Activated CD8-positive, alpha-beta memory T cell treated with anti-CD3 and anti-CD28 coated beads, Interleukin-2, amount 50 U/mL, for 24 hours (primary cell): Measurements from ENCODE around the gene ECT2.
"Not testable (repeated sequence)": the region's sequence is repeated elsewhere in the genome, so short reads cannot be mapped to it uniquely, and the experiment has no call there.

Experiments
- DNase-seq: peaks from one replicate; pipeline ENCODE4 v3.0.0-alpha.2; 2020; ENCODE audit errors: extremely low read depth

ECT2 gene

DNA sequence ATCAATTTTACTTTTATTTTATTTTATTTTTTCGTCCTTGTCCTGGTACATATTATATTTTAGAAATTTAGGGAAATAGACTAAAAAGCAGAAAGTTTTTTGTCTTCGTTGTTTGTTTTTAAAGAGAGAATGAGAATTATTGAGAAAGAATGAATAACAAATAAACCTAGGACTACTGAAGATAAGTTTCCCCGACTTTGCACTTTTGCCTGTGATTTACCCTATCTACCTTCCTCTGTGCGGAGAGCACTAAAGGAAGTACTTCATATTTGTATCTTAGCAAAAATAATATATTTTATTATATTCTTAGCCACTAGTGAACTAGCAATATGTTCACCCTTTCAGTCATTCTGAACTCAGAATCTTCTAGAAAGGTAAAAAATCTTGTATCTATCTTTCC, 60.6 kb downstream of the ECT2 start:
- DNase-seq: no peak

DNA sequence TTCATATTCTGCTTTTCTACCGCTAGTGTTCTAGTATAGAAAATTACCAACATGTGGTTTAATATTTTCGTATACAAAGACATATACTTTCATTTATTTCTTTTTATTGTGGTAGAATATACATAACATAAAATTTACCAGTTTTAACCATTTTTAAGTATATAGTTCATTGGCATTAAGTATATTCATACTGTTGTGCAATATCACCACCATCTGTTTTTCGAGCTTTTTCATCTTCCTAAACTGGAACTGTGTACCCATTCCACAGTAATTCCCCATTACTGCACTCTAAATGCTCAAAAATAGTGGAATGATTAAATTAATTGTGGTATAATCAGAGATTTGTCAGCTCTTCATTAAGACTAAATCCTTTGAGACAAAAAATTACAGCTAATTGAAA, 62.9 kb downstream of the ECT2 start:
- no peak for DNase-seq

DNA sequence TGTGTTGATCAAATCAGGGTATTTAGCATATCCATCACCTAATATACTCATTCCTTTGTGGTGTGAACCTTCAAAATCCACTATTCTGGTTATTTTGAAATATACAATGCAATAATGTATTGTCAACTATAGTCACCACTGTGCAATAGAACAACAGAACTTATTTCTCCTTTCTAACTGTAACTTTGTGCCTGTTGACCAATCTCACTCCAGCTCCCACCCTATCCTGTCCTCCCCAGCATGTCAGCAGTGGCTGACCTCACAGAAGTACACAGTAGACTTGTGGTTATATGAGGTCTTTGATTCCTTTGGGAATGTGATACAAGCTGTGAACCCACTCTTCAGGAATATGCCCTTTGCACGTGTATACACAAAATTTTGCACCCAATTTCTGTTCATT, 64.2 kb downstream of the ECT2 start:
- no peak for DNase-seq

DNA sequence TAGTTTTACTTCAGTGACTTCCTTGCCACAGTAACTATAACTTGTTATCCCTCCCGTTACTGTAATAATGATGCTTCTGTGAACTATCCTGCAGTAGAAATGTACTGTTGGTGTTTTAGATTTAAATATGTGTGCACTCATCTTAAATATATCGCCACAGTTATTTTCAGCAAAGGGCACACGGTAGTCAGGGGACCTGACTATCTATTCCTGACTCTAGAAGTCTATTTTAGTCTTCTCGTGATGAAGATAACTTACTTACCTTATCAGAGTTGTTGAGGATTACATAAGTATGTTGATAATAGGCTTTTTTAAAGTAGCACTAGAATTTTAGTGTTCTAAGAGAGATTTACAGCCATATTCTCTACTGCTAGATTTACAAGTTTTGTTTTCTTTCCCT, 65.3 kb downstream of the ECT2 start:
- DNase-seq: no peak

DNA sequence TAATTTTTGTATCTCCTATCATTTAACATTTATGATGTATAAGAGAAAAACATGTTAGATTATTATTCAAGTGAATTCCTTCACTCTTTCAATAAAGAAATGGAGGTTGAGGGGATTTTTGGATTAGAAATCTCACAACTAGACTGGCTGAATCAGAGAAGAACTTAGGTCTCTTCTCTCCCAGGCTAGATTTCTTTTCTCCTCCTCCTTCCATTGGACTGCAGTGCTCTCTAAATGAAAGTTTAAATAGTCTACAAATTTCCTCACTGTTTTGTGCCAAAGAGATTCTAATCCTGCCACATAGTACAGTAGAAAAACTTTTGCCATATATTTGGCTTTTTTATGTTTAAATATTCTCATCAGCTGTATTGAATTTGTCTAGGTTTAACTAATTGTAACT, 65.8 kb downstream of the ECT2 start:
- no peak for DNase-seq

DNA sequence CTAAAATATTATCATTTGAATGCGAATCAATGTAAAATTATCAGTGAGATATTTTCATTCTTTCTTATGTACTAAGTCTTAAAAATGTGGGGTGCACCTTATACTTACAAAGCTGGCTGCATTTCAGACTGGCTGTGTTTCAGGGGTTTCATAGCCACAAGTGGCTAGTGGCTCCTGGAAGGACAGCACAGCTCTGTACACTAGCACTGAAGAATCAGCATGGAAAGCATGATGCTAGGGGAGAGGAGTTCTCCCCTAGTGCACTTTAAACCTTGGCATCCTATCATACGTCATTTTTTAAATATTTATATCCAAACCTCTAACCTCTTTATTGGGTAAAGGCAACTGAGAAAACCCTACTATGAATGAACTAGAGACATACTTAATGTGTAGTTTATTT, 66.4 kb downstream of the ECT2 start:
- no peak for DNase-seq

DNA sequence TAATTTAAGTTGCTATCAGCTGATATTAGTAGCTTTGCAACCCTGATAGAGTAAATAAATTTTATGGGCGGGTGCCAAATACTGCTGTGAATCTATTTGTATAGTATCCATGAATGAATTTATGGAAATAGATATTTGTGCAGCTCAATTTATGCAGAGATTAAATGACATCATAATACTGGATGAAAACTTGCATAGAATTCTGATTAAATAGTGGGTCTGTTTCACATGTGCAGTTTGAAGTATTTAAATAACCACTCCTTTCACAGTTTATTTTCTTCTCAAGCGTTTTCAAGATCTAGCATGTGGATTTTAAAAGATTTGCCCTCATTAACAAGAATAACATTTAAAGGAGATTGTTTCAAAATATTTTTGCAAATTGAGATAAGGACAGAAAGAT, 70.0 kb downstream of the ECT2 start:
- DNase-seq: no peak

DNA sequence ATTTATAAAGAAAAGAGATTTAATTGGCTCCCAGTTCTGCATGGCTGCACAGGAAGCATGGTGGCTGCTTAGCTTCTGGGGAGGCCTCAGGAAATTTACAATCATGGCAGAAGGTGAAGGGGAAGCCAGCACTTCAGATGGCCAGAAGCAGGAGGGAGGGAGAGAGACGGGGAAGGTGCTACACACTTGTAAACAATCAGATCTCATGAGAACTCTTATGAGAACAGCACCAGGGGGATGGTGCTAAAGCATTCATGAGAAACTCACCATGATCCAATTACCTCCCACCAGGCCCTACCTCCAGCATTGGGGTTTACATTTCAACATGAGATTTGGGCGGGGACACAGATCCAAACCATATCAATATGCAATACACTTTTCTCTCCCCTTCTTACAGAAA, 73.7 kb downstream of the ECT2 start:
- no peak for DNase-seq

DNA sequence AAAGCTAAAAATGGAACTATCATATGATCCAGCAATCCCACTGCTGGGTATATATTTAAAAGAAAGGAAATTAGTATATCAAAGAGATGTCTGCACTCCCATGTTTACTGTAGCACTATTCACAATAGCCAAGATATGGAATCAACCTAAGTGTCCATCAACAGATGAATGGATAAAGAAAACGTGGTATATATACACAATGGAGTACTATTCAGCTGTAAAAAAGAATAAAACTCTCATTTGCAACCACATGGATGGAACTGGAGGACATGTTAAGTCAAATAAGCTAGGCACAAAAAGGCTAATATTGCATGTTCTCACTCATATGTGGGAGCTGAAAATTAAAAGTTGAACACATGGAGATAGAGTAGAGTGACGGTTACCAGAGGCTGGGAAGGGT, 76.7 kb downstream of the ECT2 start:
- DNase-seq: not testable (repeated sequence)

DNA sequence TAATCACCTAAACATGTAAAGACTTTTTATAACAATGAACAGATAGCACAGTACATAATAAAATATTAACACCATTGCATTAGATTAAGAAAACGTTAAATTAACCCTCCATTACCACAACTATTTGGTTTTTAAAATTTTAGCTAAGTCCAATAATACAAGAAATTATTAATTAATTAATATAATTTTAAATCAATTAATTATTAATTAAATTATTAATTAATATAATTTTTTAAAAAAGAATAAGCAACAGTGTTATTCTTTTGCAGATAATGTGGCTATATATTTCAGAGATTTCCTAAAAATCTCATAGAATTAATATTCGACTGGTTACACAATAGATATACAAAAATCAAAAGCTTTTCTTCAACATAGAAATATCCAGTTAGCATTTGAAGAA, 82.5 kb downstream of the ECT2 start:
- no peak for DNase-seq

DNA sequence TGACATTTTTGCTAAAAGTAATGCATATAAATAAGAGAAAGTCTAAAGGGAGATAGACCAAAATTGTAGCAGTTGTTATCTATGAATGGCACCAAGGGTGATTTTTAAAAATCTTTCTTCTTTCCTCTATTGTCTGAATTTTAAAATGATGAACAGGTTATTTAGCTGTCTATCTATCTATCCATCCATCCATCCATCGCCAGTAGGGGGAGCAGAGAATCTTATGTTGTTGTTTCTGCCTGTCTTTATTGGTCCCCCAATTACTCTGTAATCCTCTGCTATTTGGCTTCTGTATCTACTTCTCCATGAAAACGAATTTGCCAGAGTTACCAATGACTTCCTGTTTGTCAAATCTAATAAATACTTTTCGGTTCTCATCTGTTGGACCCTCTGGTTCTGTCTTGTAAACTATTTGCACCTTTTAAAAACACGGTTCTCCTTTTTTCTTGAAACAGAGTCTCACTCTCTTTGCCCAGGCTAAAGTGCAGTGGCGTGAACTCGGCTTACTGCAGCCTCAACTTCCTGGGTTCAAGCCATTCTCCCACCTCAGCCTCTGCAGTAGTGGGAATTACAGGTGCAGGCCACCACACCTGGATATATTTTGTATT, 86.0 kb downstream of the ECT2 start:
- no peak for DNase-seq

DNA sequence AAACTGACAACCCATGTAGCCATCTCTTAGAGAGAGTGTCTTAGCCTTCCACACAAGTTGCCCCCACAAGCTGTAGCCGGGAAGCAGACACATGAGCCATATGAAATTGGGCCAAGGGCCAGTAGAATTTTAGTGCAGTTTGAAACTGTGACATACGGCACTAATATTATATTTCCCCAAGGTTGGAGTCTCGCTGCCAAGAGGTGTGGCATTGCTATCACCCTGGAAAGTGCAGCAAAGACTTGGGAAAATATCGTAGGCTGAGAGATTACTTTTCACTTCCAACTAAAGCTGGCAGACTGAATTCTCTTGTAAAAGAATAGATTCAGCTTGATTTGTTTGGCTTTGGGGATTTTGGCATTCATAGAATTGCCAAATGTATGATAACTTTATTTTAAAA, 89.2 kb downstream of the ECT2 start:
- DNase-seq: no peak

DNA sequence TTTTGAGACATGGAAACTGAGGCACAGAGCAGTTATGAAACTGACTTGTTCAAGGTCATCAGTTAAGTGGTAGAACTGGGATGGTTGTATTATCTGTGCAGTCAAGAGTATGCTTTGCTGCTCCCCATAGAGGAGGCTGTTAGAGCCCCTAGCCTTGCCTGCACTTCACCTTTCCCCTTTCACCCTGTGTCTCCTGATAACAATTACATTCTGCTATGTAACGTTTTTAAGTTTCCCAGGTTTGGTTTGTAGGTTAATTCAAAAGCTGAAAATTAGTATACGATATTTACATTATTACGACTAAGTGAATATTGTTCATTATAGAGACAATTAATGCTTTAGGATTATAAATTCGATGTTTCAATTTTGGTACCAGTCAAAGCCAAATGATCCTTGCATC, 89.9 kb downstream of the ECT2 start:
- no peak for DNase-seq

DNA sequence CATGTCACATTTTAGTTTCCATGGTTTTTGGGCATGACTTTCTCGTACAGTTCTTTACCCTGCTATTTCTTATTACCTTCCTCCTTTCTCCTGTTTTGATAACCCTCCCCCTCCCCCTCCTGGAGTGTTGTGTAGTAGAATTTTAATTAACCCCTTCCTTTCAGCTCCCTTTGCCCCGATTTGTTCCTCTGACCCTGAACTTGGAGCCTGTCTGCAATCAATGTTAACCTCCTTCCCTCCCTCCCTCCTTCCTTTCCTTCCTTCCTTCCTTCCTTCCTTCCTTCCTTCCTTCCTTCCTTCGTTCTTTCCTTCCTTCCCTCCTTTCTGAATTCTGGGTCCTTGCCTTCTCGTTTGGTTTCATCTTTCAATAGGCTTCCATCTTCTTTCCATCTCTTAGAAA, 90.4 kb downstream of the ECT2 start:
- DNase-seq: no peak

DNA sequence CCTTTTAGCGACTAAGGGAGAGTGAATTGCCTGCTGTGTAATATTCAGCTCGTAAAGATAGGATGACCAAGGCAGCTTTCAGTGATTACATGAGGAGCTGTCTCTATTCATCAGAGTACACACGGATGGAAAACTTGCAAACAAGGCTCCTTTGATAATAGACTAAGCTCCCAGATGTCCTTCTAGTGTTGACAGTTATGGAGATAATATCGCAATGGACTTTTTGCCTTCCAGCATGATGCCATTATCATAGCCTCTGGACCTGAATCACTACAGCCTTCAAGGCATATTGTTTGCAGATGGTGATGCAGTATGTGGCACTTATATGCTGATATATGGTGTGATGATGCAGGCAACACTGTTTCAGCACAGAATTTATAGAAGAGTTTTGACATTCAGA, 93.9 kb downstream of the ECT2 start:
- no peak for DNase-seq

DNA sequence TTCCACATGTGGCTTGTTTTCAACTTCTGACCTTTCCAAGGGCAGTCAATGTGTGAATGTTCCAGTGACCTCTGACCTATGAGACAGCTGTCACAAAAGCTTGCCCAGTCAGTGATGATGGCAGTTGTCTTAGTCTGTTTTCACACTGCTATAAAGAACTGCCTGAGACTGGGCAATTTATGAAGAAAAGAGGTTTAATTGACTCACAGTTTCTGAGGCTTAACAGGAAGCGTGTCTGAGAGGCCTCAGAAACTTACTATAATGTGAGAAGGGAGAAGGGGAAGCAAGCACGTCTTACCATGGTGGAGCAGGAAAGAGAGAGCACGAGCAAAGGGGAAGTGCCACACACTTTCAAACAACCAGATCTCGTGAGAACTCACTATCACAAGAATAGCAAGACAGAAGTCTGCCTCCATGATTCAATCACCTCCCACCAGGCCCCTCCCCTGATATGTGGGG, 95.6 kb downstream of the ECT2 start:
- DNase-seq: no peak

DNA sequence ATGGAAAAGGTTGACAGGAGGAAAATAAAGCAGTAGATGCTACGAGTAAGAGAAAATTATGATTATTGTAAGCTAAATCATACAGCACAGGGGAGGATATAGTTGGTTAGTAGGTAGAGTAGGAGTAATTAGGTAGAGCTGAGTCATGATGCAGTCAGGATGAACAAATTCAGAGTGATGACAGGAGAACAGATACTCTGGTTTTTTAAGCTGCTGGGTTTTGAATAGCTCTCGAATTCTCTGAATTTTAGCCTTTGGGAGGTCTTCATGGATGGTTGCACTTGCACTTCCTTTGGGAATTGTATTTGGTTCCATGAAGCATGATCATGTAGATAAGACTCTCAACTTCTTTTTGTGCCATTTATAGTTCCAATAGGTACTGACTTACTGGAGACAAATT, 96.2 kb downstream of the ECT2 start:
- DNase-seq: no peak

DNA sequence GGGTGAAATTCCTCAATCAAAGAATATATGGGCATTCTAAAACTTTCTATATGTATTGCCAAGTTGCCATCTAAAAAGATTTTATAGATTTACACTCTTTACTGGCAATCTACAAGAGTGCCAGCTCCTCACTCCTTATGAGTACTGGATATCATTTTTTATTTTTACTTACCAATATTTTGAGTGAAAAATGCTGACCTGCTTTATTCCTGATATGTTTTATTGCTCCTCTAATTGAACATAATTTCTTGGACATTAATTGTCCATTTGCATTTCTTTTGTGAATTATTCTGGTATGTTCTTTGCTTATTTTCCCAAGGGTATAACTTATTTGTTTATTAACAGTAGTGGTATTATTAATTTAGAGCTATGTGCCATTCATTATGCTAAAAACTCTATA, 96.8 kb downstream of the ECT2 start:
- no peak for DNase-seq

DNA sequence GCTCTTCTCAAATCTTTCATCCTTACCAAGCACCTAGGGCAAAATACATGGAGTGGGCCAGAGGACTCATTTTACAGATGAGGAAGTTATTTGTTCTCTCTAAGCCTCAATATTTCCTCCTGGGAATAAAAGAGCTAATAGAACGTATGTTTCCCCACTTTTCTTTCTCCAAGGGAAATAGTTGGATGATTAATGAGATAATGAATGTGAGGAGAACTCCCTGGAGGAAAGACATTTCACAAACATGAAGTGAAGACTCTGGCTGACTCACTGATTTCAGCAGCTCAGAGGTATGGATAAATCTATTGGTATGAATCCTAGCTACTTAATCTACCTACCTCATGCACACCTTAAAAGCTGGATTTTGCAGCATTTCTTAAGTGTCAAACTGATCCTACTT, 98.4 kb downstream of the ECT2 start:
- DNase-seq: no peak

DNA sequence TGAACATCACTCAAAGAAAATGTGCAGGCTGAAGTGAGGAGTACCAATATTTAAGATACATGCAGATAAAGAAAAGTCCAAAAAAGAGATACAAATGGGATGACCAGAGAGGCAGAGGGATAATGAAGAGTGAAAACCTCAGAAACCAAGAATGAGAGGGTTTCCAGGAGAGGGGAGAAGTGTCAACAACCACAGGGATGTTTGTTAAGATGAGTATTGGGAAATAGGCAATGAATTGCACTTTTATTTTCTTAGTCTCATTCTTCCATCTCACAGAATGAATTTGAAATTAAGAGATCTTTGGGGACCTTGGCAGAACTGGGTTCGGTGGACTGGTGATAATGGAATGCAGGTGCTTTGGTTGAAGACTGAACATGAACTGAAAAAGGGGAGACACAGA, 102.5 kb downstream of the ECT2 start:
- DNase-seq: no peak

DNA sequence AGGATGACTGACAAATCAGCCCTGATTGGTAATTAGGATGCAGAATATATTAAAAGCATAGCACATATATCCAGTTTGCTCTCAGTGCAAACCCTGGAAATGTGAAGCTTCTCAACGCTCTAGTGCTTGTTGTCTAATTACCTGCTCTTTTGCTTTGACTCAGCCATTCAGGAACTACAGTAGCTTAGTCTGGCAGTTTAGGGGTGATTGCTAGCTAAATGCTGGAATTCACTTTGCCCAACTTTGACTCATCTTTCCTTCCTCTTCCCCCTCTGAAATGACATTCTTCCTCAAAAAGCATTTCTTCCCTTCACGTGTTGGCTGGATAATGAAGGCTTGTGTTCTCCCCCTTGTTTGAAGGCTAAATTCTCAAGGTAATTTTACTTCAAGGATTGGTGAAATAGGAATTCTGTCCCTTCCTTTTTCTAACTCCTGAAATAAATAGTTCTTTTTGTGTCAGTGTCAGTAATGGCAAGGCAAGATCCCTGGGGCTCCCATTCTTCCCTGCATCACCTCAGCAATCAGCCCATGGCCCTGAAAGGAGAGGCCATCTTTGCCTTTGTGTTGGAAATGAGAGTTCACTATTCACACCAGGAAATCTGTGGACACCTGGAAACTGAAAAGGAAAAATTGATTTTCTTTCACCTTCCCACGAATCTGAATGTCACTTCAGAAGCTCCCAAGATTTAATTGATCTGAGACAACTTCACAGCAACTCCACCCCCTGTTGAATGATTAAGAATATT, 103.6 kb downstream of the ECT2 start:
- DNase-seq: no peak

DNA sequence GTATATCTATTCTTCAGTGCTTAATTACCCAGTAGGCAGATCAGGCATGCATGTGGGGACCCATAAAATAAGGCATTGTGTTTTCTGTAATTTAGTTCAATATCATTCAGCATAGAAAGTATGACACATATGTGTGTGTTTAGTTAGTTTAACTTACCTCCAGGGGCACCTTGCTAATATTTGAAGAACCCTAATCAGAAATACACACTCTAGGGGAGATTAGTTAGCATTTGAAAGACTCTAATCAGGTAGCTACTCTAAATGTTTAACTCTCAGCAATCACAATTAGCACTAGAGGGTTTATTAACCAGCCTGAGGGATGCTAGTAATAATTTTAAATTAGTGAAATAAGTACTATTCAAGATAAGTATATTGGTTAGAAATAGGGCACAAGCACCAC, 104.5 kb downstream of the ECT2 start:
- DNase-seq: no peak

DNA sequence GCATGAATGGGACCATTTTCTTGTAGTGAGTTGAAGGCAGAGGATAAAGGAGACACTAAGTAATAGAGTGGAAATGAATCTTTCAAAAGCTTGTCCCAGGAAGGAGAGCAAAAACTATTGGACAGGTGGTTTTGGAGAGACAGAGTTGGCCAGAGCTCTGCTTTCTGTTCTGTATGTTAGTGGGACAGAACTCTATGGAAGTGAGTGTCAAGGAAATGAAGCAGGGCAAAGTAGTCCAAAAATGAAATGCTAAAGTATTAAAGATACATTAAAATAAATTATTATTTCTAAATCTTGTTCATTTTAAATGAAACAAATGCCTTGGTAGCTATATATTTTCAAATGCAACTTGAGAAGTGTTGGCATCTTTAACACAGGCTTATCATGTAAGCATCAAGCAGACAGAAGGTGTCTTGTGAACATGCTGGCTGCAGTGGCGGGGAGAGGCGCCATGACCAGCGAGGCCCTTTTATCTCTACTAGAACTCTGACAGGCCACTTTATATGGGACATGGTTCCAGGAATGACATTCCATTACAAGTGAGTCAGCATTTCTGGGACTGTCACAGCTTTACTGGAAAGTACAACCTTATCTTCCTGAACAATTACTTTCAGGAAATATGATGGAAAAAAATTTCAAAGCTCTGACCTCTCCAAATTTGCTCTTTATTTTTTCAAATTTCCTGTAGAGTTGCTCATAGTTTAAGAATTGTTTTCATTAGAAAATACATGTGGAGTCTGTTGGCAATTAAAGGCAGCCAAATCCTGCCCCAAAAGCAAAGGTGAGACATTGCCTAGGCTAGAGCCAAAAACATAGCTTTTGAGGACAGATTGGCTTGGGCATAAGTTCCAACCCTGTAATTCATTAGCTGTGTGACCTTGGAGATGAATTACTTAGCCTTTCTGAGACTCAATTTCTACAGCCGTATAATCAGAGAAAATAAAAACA, 106.5 kb downstream of the ECT2 start:
- DNase-seq: no peak
